ENCODE results near the gene TSHZ2.
"Not testable (repeated sequence)": the region's sequence is repeated elsewhere in the genome, so short reads cannot be mapped to it uniquely, and the experiment has no call there.

TSHZ2 gene

GRCh38 chr20:53087037-53087777, 115.0 kb downstream of the TSHZ2 start:
- DNase-seq (ENCODE audit: low read depth), result no peak

- DNase-seq (ENCODE audit: low read depth), result no peak
These were observed 116.6 kb downstream of the TSHZ2 start for GRCh38 chr20:53088786-53089185.

- DNase-seq (ENCODE audit: low read depth), result not testable (repeated sequence)
These were observed 117.7 kb downstream of the TSHZ2 start for GRCh38 chr20:53089851-53090250.

- no peak for DNase-seq (ENCODE audit: low read depth)
These were observed 119.6 kb downstream of the TSHZ2 start for GRCh38 chr20:53091789-53092188.

GRCh38 chr20:53092772-53093300, 120.7 kb downstream of the TSHZ2 start:
- no peak for DNase-seq (ENCODE audit: low read depth)

- no peak for DNase-seq (ENCODE audit: low read depth)
These were observed 125.2 kb downstream of the TSHZ2 start for GRCh38 chr20:53097371-53097770.

GRCh38 chr20:53097791-53098190, 125.6 kb downstream of the TSHZ2 start:
- no peak for DNase-seq (ENCODE audit: low read depth)

GRCh38 chr20:53098621-53099020, 126.5 kb downstream of the TSHZ2 start:
- no peak for DNase-seq (ENCODE audit: low read depth)

- DNase-seq (ENCODE audit: low read depth), result no peak
These were observed 127.7 kb downstream of the TSHZ2 start for GRCh38 chr20:53099856-53100255.

GRCh38 chr20:53100476-53100911, 128.3 kb downstream of the TSHZ2 start:
- no peak for DNase-seq (ENCODE audit: low read depth)

GRCh38 chr20:53101992-53102760, 130.0 kb downstream of the TSHZ2 start:
- no peak for DNase-seq (ENCODE audit: low read depth)

- no peak for DNase-seq (ENCODE audit: low read depth)
These were observed 131.0 kb downstream of the TSHZ2 start for GRCh38 chr20:53103124-53103523.

GRCh38 chr20:53104884-53105283, 132.7 kb downstream of the TSHZ2 start:
- no peak for DNase-seq (ENCODE audit: low read depth)

GRCh38 chr20:53116733-53117132, 144.6 kb downstream of the TSHZ2 start:
- DNase-seq (ENCODE audit: low read depth), result no peak

- DNase-seq (ENCODE audit: low read depth), result no peak
These were observed 150.7 kb downstream of the TSHZ2 start for GRCh38 chr20:53122853-53123252.

GRCh38 chr20:53124075-53124551, 152.0 kb downstream of the TSHZ2 start:
- no peak for DNase-seq (ENCODE audit: low read depth)

- DNase-seq (ENCODE audit: low read depth), result no peak
These were observed 152.6 kb downstream of the TSHZ2 start for GRCh38 chr20:53124803-53125202.

- DNase-seq (ENCODE audit: low read depth), result no peak
These were observed 154.0 kb downstream of the TSHZ2 start for GRCh38 chr20:53126185-53126584.

GRCh38 chr20:53127027-53127426, 154.9 kb downstream of the TSHZ2 start:
- DNase-seq (ENCODE audit: low read depth), result no peak

GRCh38 chr20:53128004-53128403, 155.8 kb downstream of the TSHZ2 start:
- no peak for DNase-seq (ENCODE audit: low read depth)

GRCh38 chr20:53129563-53129962, 157.4 kb downstream of the TSHZ2 start:
- no peak for DNase-seq (ENCODE audit: low read depth)

- DNase-seq (ENCODE audit: low read depth), result no peak
These were observed 158.6 kb downstream of the TSHZ2 start for GRCh38 chr20:53130795-53131194.

GRCh38 chr20:53133125-53133524, 161.0 kb downstream of the TSHZ2 start:
- DNase-seq (ENCODE audit: low read depth), result no peak

Measured in stimulated activated CD8-positive, alpha-beta memory T cell treated with anti-CD3 and anti-CD28 coated beads, Interleukin-15, amount 100 ng/mL, for 24 hours (primary cell).